ENCODE results near the gene HTRA1. TPM values are rescaled to one million over a fixed set of nuclear protein-coding genes. Genes with fewer than 3 reads are reported as not detected.

Gene HTRA1
- total and polyA plus RNA-seq, 9 of the 15 experiments (the other 6 are each of a cell fraction or from before 2014, with no cell fraction given): 0.06 to 0.16 (median 0.13) TPM; not detected in 5

DNA sequence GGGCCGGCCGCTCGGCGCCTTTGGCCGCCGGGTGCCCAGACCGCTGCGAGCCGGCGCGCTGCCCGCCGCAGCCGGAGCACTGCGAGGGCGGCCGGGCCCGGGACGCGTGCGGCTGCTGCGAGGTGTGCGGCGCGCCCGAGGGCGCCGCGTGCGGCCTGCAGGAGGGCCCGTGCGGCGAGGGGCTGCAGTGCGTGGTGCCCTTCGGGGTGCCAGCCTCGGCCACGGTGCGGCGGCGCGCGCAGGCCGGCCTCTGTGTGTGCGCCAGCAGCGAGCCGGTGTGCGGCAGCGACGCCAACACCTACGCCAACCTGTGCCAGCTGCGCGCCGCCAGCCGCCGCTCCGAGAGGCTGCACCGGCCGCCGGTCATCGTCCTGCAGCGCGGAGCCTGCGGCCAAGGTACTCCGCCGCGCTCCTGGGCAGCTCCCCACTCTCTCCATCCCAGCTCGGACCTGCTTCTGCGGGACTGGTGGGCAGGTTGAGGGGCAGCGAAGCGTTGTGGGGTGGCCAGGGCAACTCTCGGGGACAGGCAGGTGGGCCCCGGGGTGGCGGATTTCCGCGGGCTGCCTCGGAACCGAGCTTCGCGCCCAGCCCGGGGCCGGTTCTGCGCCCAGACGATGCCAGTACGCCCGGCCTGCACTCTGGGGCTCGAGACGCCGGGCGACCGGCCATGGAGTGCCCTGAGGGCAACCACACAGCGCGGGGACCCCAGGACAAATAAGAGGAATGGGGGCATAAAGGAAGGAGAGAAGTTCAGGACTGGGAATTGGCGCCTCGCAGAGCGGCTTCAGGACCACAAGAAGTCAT, 578 bp downstream of the HTRA1 start:
- FAIRE-seq (no peak), ATAC-seq (no peak), DNase-seq (ENCODE audit: extremely low read depth in 1 of 4, low spot score in 3 of 4) (no peak)
- Histone ChIP-seq H3K79me2 (ENCODE audit: control insufficient read depth, insufficient read depth, low read length) (no peaks in the 10 kb centered on the region), H3K4me3 (no peak overlapping the region), H3K4me1 (replicated peaks in 1 of 2; ENCODE audit: control insufficient read depth in 2 of 2, insufficient read depth in 2 of 2, low read length in 2 of 2) (no peaks in the 10 kb centered on the region), H3K36me3 (ENCODE audit: control insufficient read depth, insufficient read depth, low read length) (no peaks in the 10 kb centered on the region), H3K9me1 (ENCODE audit: control insufficient read depth, insufficient read depth, low read length) (no peaks in the 10 kb centered on the region), H3K9me3 (replicated peaks; ENCODE audit: control insufficient read depth, insufficient read depth, low read depth, low read length) (no peaks in the 10 kb centered on the region), H3K9ac (ENCODE audit: insufficient read depth in 1 of 2, low read depth in 2 of 2, low read length in 2 of 2) (no peak overlapping the region), H4K20me1 (replicated peaks; ENCODE audit: control insufficient read depth, insufficient read depth, low read length) (no peaks in the 10 kb centered on the region), H2AFZ (ENCODE audit: low read depth, low read length) (no peak overlapping the region), H3K4me2 (ENCODE audit: insufficient read depth, low read length) (no peak overlapping the region), H3K27me3 (ENCODE audit: control insufficient read depth in 2 of 2, insufficient read depth in 2 of 2, low read length in 2 of 2) (peaks cover 0 to 42% of the 10 kb centered on the region in 2 experiments; a peak in 3 of 5 replicates), H3K27ac (ENCODE audit: extremely low read depth, low read depth, low read length) (no peak overlapping the region)
- CTCF ChIA-PET (ENCODE audit: low intra/inter-chr PET ratio): no interaction called here
- in situ Hi-C loops (cut with MboI) (no loop called here), intact Hi-C loops (cut with micrococcal nuclease) (no loop called here)
- BruUV-seq (replicated peaks): no TSS peak
- TF ChIP-seq PHB2 (IDR thresholded peaks at IDR 0.05; ENCODE audit: low read depth): no peak
- no peak for TF ChIP-seq XRCC4 (IDR thresholded peaks at IDR 0.05; ENCODE audit: extremely low read depth, insufficient read depth, insufficient read length)
- no peak for TF ChIP-seq CREBBP (IDR thresholded peaks at IDR 0.05; ENCODE audit: low read depth, low read length)
- TF ChIP-seq CREB1 (IDR thresholded peaks at IDR 0.05): no peak
- no peak for TF ChIP-seq CREB1 (CRISPR knock-in tag; IDR thresholded peaks at IDR 0.05)
- TF ChIP-seq, protein P1, sequence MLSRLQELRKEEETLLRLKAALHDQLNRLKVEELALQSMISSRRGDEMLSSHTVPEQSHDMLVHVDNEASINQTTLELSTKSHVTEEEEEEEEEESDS (CRISPR knock-in tag; IDR thresholded peaks at IDR 0.05): no peak
- no peak for TF ChIP-seq PYGO2 (tag; IDR thresholded peaks at IDR 0.05)
- TF ChIP-seq TBP (optimal IDR thresholded peaks at IDR 0.05; ENCODE audit: low read depth, low read length): no peak
- no peak for TF ChIP-seq ZNF431 (CRISPR knock-in tag; IDR thresholded peaks at IDR 0.05)
- TF ChIP-seq PRPF4 (IDR thresholded peaks at IDR 0.05; ENCODE audit: insufficient read depth, low read depth, low read length, poor library complexity, severe bottlenecking): no peak
- 5% methylated on average over 7 of the region's 95 CpGs for WGBS (ENCODE audit: insufficient coverage, low coverage, missing lambda C conversion rate)
- POLR2A ChIA-PET: no interaction called here

Data from K562 (cell line).